Dermis blood vessel endothelial cell (primary cell): ENCODE measurements around the gene DNMBP. TPM values are rescaled to one million over a fixed set of nuclear protein-coding genes. Genes with fewer than 3 reads are reported as not detected.
"Not testable (repeated sequence)": the region's sequence is repeated elsewhere in the genome, so short reads cannot be mapped to it uniquely, and the experiment has no call there.

ENCODE experiments used
- DNase-seq: peaks from one replicate; pipeline ENCODE4 v3.0.0; 2010
- total RNA-seq: library from RNA; depleted of rRNA; stranded (reverse); fragments of >200 nt; gene quantifications from 2 replicates; pipeline ENCODE4 v1.2.3, GENCODE V29; 2014

DNMBP gene
- total RNA-seq, 1 donor from 2014 or later: 39.5 TPM

DNA sequence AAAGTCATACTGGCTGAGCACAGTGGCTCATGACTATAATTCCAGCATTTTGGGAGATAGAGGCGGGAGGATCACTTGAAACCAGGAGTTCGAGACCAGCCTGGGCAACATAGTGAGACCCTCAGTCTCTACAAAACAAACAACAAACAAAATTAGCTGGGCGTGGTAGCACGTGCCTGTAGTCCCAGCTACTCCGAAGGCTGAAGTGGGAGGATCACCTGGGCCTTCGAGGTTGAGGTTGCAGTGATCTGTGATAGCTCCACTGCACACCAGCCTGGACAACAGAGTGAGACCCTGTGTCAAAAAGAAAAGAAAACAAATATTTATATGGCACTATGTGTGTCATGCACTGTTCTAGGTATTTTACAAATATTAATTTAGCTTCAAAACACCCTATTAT, 94.3 kb downstream of the DNMBP start:
- no peak for DNase-seq

DNA sequence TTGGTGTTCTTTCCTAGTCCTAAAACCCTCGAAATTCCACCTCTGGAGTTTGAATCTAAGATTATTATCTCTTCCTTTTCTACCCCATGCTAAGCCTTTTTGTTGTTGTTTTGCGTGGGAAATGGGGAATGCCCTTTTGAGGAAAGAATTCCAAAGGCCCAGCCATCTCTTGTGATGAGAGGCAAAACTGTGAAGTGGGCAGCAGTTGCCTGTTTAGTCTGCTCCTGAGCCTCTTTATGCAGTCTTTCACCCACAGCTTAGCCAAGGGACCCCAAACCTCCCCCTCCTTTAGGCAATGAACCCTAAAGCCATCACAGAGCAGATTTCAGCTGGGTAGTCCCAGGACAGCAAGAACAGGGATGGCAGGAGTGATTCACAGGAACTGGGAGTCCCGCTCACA, 95.5 kb downstream of the DNMBP start:
- no peak for DNase-seq

DNA sequence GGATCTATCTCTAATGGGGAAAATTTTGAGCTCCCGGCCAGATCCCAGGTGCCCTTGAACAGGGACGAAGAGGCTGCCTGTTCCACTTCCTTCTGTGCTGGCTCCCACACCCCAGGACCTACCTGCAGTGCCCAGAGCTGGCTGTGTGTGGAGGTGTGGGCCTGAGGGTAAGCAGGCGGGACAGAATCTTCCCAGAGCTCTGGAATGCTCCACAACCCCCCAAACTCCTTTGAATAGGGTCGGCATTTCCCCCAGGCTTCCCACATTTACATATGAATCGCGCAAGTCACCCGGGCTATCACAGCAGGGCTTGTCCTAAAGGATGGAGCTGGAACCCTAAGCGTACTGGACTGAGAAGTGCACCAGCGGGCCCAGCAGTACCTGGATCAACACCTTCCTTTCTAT, 95.9 kb downstream of the DNMBP start:
- DNase-seq: peak; percentile 67

DNA sequence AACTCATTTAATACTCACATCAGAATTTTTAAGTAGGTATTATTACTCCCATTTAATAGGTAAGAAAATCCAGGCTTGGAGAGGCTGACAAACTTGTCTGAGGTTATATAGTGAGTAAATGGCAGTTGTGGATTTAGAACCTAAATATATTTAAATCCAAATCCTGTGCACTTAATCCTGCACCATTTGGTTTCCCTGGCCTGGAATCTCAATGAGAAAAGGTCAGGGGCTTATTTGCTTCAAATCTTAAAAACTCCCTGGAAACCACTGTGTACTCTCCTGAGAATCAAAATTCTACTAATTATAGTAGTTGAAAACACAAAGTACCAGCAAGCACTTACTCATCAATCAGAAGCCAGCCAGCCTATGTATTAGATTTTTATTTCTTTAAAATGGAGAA, 97.7 kb downstream of the DNMBP start:
- DNase-seq: no peak

DNA sequence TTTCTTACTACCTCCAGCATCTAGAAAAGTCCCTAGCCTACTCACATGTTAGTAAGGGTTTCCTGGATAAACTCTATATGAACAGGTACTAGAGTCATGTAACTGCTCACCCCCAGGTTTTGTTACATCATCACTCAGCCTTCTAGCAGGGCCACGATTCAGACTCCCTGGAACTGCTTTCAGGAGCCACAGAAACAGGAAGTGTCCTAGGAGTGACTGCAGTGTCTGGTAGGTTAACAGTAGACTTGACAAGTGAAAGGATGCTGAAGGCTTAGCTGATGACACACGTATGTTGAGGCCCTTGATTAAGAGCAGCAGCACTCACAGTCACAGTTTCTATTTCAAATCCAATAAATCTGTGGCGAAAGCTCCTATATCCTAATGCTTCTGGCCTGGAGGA, 101.2 kb downstream of the DNMBP start:
- no peak for DNase-seq

DNA sequence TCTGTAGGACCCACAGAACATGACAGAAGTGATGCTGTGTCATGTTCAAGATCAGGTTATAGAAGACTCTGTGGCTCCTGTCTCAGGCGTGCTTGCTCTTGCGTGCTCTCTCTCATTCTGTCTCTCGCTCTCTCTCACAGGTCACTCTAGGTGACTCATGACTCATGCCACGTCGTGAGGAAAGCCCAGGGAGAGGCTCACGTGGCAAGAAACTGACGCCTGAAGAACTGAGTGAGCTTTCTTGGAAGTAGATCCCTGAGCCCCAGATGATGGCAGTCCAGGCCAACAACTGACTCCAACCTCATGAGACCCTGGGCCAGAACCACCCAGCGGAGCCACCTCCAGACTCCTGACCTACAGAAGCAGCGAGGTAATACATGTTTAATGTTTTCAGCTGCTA, 103.3 kb downstream of the DNMBP start:
- peak; percentile 85 for DNase-seq

DNA sequence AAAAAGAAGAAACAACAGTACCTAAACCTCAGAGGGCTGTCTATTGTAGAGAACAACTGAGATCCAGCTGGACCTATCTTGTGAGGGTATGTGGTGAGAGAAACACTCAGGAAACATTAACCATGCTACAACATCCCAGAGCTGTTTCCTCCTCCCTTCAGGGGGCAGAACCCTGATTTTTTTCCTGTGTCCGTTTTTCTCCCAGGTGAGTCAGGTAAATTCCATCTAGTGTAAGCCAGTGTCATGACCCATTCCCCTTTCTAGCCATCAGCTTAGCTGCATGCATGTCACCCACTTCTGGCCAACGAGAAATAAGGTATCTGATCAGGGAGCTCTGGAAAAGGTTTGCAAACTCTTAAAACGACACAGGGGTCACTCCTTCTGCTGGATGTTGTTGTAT, 103.8 kb downstream of the DNMBP start:
- DNase-seq: no peak

DNA sequence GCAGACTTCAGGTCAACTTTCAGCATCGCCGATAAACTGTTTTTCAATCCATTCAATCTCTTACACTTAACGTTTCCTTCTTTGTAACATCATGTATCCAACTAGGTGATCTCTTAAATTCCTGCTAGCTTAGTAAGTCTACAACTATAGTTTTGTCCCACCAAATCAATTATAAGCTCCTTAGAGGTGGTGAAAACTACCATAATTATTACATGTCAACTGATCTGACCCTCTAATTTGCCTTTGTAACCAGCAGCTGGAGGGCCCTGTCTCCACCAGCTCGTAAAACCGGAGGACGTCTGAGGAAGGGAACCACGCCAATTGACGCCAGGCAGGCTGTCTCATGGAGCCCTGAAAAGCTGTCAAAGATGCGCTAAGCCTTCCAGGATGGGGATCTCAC, 113.9 kb downstream of the DNMBP start:
- no peak for DNase-seq

DNA sequence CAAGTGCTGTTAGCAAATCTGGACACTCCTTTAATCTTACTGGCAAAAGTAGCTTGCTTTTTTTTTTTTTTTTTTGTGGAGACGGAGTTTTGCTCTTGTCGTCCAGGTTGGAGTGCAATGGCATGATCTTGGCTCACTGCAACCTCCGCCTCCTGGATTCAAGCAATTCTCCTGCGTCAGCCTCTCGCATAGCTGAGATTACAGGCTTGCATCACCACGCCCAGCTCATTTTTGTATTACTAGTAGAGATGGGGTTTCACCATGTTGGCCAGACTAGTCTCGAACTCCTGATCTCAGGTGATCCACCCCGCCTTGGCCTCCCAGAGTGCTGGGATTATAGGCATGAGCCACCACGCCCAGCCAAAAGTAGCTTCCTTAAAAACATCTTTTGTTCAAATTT, 114.7 kb downstream of the DNMBP start:
- not testable (repeated sequence) for DNase-seq

DNA sequence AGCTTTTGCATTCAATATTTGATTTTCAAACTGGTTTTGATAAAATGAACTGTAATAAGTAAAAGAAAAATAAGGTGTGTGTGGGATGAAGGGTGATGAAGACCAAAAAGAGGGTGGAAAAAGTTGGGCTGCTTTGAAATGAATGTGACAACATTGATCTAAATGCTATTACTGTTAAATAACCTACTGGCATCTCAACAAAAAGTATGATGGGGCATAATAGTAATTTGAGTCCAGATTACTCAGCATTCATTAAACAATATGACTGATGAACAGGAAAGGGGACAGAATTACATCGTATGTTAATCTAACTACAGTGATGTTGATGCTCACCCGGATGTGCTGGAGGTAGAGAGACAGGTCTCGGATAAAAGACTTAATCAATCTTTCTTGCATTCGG, 115.1 kb downstream of the DNMBP start:
- no peak for DNase-seq

DNA sequence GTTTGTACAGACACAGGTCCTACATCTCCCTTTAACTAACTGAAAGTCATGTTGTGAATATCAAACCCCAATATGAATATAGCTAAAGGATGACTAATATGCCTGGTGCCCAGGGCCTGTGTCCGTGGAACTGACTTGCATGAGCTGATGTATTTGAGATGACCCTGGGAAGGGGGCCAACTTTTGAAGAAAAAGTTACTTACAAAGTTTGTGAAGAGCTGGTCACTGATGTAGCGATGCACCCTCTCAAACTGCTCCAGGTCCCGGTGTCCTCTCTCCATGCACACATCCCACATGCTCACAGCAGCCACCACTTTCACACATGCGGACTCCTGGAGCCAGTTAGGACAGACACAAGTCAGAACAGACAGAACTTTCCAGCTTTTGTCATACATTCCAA, 121.1 kb downstream of the DNMBP start:
- peak; percentile 47 for DNase-seq

DNA sequence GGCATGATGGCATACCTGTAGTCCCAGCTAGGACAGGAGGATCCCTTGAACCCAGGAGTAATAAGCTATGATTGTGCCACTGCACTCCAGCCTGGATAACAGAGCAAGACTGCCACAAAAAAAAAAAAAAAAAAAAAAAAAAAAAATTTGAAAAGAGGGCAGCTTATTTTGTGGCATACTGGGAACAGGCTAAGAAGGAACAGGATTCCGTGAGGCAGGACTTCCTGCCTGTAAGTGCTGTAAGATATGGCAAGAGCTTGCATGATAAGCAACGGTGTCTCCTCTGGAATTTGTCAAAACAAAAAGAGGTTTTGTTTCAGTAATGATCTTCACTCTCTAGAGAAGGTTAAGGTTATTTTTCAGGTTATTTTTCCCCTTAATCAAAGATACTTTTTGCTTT, 126.2 kb downstream of the DNMBP start:
- DNase-seq: no peak

DNA sequence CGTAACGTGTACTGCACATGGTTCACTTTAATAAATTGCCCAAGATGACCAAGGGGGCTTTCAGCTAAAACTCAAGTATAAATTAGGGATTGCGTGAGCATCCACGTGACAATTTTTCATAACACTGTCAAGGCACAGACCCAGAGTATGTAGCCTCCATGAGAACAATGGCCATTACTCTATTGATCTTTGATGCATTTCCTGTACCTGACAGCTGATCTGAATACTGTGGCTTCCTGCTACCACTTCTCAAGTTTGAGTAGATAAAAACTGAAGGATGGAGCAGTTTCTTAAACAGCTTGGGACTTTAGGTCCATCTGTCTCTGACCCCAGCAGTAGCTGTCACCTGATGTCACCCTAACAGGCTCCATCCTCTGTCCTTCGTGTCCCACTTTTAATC, 128.4 kb downstream of the DNMBP start:
- peak; percentile 49 for DNase-seq

DNA sequence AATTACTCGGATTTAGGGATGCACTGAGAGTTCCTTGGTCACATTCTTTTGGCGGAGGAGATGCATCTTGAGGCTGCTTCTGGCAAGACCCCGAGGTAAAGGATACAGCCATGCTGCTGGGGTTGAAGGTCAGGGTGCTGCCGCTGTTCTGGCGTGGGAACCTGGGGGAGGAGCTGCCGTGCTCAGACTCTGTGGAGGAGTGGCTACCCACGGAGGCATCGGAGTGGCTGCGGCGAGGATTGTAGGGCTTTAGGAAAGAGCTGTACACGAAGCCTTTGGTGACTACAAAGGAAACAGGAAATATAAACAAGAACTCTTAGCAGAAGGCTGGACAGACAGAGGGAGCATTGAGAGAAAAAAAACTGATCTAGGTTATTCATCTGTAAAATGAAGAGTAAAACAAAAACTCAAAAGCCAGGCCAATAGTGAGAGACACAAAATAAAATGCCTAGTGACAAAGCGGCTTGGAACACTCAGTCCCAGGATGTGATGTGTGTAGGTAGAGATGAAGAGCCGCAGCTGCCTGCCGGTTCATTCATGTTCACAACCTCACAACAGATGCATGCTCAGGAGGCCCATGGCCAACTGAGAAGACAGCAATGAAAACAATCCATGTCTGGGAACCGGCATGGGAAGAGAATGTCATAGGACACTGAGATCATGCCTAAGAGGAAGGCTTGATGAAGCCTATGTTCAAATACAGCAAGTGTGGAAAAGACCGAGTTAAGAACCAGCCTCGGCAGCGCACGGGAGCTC, 129.5 kb downstream of the DNMBP start:
- peak; percentile 92 for DNase-seq

DNA sequence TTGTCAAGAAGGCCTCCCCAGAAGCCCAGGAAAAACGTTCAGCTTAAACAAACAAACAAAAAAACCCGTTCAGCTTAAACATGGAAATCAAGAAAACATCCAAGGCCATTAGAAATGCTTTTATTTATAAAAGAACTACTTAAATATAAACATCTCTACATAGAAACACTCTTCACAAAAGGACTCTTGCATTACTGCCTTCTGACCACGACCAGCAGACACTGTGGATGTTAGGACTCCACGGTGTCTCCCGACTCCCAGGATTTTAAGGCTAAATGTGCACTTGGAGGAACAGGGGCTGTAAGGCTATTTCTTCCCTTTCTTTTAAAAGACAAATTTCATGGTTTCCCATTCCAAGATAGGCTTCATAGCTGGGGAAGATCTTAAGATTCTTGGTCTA, 134.3 kb downstream of the DNMBP start:
- no peak for DNase-seq

DNA sequence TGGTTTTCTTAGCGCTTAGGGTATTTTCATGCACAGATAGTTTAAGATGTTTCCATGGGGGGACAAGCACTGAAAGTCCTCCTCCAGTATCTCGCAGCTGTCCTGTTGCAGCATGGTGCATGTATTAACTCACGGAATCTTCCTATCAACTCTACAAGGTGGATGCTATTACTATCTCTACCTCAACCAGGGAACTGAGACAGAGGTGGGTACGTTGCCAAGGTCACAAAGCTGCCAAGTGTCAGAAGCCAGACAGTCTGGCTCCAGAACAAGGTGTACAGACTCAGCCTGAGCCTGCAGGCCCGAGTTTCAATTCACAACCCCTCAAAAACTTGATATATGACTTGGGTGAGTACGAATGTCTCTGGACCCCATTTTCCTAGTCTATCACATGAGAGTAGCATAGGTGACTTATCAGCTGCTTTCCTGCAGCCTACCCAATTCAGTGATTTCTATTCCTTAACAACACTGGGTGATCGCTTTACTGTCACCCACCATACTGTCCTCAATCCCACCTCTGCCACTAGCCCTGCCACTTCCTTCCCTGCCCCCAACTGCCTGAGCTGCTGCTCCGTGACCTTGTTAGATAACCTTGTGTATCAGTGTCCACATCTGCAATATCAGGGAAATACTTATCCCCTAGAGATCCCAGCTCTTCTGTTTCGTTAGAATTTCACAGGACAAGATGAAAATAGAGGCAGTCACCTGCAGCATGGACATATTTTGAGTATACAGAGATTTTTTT, 135.2 kb downstream of the DNMBP start:
- DNase-seq: no peak

DNA sequence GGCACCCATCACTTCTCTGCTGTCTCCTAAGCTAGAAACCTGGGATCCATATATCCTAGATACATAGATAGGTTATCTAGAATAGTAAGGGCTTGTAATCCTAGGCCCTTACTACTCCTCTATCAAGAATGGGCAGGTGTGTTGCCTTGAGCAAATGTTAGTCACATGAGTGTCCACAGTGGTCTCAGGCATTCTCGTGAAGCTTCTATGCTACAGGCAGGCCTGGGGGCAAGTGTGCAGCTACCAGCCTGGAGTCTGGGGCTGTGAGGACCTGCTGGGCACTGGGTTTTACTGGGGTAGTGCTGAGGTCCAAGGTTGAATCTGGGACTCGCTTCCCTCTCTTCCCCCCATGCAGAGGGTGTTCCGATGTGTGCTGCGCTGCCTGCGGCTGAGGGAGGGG, 135.9 kb downstream of the DNMBP start:
- no peak for DNase-seq

DNA sequence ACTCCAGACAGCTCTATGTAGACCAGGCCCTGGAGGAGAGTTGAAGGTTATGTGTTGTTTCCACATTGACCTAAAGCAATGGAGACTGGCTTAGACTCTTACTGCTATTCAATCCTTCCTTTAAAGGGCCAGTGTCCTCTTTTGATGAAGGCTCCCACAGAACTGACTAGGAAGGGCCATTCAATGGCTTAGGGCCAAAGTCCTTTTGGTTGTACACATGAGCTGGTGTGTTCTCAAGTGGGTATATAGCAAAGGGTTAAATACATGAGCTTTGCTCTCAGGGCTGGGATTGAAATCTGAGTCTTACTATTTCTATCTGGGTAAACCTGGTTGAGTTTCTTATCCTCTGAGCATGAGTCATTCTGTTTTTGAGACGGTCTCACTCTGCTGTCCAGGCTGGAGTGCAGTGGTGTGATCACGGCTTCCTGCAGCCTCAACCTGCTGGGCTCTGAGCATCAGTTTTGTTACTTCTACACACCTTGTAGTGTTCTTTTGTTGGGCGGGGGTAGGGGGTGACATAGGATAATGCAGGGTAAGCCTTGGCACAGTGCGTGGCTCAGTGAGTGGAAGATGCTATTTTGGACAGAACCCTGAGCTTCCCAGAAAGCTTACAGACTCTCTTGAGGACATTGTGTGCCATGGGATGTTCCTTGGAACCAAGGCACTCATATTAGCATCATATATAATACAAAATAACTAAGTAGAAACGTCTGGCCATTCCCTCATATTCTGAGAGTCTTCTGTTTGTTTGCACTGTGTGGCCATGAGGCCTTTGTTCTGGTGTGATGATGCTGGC, 137.2 kb downstream of the DNMBP start:
- DNase-seq: peak; percentile 44

DNA sequence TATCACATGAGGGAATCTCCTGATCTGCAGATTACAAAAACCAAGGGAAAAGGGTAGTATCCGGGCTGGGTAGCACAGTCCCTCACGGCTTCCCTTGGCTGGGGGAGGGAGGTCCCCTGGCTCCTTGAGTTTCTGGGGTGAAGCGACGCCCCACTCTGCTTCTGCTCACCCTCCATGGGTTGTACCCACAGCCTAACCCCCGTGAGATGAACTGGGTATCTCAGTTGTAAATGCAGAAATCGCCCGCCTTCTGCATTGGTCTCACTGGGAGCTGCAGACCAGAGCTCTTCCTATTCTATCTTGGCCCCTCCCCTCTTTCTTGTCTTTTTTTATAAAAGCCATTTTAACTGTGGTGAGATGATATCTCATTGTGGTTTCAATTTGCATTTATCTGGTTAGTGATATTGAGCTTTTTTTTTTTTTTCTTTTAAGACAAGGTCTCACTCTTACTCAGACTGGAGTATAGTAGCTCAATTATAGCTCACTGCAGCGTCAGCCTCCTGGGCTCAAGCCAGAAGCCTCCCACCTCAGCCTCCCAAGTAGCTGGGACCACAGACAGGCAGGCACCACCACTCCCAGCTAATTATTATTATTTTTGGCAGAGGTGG, 139.5 kb downstream of the DNMBP start:
- DNase-seq: no peak

DNA sequence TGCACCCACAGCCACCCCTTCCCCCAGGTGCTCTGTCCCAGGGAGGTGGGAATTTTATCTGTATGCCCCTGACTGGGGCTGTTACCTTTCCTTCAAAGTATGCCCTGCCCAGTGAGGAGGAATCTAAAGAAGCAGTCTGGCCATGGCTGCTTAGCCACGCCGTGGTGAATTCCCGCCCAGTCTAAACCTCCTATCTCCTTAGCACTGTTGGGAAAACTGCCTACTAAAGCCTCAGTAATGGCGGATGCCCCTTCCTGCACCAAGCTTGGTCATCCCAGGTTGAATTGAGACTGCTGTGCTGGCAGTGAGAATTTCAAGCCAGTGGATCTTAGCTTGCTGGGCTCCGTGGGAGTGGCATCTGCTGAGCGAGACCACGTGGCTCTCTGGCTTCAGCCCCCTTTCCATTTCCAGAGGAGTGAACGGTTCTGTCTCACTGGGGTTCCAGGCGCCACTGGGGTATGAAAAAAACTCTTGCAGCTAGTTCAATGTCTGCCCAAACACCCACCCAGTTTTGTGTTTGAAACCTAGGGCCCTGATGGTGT, 140.1 kb downstream of the DNMBP start:
- no peak for DNase-seq

DNA sequence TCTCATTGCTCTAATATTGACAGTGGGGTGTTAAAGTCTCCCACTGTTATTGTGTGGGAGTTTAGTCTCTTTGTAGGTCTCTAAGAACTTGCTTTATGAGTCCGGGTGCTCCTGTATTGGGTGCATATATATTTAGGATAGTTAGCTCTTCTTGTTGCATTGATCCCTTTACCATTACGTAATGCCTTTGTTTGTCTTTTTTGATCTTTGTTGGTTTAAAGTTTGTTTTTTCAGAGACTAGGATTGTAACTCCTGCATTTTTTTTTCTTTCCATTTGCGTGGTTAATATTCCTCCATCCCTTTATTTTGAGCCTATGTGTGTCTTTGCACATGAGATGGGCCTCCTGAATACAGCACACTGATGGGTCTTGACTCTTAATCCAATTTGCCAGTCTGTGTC, 142.5 kb downstream of the DNMBP start:
- not testable (repeated sequence) for DNase-seq

DNA sequence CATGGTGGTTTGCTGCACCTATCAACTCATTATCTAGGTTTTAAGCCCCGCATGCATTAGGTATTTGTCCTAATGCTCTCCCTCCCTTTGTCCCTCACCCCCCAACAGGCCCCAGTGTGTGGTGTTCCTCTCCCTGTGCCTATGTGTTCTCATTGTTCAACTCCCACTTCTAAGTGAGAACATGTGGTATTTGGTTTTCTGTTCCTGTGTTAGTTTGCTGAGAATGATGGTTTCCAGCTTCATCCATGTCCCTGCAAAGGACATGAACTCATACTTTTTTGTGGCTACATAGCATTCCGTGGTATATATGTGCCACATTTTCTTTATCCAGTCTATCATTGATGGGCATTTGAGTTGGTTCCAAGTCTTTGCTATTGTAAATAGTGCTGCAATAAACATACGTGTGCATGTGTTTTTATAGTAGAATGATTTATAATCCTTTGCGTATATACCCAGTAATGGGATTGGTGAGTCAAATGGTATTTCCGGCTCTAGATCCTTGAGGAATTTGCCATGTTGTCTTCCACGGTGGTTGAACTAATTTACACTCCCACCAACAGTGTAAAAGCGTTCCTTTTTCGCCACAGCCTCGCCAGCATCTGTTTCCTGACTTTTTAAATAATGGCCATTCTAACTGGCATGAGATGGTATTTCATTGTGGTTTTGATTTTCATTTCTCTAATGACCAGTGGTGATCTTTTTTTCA, 146.1 kb downstream of the DNMBP start:
- DNase-seq: peak; percentile 90
